Liver (tissue), 3 donors: ENCODE measurements around the gene TYRO3.
A peak's percentile ranks its signal among the peaks of the same experiment; 100 is the strongest.

Experiments used
- CTCF ChIP-seq: fragments of 150-350 bp; IDR thresholded peaks from 2 replicates; pipeline ENCODE4 v1.5.1; 2017; ENCODE audit warnings: improper control_type of control experiment, low read depth, low read length; ENCODE audit not compliant: missing input control
- GABPA ChIP-seq, 2 donors: IDR thresholded peaks in 1 of 2; conservative IDR thresholded peaks in 1 of 2; 2 replicates each; pipeline ENCODE4 v1.6.1; 2016; ENCODE audit warnings: antibody characterized with exemption in 2 of 2, mild to moderate bottlenecking in 1 of 2, moderate library complexity in 1 of 2
- TAF1 ChIP-seq: conservative IDR thresholded peaks from 2 replicates; pipeline ENCODE4 v1.6.1; 2016; ENCODE audit warnings: antibody characterized with exemption, mild to moderate bottlenecking
- YY1 ChIP-seq: IDR thresholded peaks from 2 replicates; pipeline ENCODE4 v1.6.1; 2016; ENCODE audit warnings: antibody characterized with exemption, mild to moderate bottlenecking
- ZBTB33 ChIP-seq: IDR thresholded peaks from 2 replicates; pipeline ENCODE4 v1.6.1; 2016; ENCODE audit warnings: antibody characterized with exemption
- donor health status: healthy.
- donor health status: healthy.

- TF ChIP-seq GABPA (IDR thresholded peaks at IDR 0.05 in 1 of 2, conservative IDR thresholded peaks at IDR 0.05 in 1 of 2) (no peak), CTCF (no peak), ZBTB33 (no peak), TAF1 (no peak), YY1 (peak; percentile 7)
Measured at GRCh38 chr15:41620536-41621199, 61.7 kb downstream of the TYRO3 start.
